Gastroesophageal sphincter (tissue), 3 donors: ENCODE data around the gene PEAK1.

Experiments used
- CTCF ChIP-seq, 4 experiments: fragments of 200-600 bp in 2 of 4; fragments of 450-650 bp in 2 of 4; sonication (generic) in 1 of 4; IDR thresholded peaks; one replicate each; pipeline ENCODE4 v1.5.1; 2017 to 2019; ENCODE audit warnings: antibody characterized with exemption in 4 of 4, mild to moderate bottlenecking in 2 of 4, moderate library complexity in 2 of 4
- POLR2AphosphoS5 ChIP-seq: sonication (generic); formaldehyde crosslinking; IDR thresholded peaks from one replicate; pipeline ENCODE4 v1.6.1; 2017; ENCODE audit warnings: antibody characterized with exemption

- TF ChIP-seq CTCF (IDR thresholded peaks at IDR 0.05) (no peak), POLR2AphosphoS5 (no peak)
These were observed 323.8 kb downstream of the PEAK1 start for GRCh38 chr15:77096138-77096537.
